WTC11 (cell line): ENCODE data around the gene RNF145. TPM values are rescaled to one million over a fixed set of nuclear protein-coding genes. Genes with fewer than 3 reads are reported as not detected.

Source experiments
- ATAC-seq: fragments of 200-7000 bp; cut with Tn5 transposase; 2 replicates; pipeline ENCODE4 v1.10.0; 2021; ENCODE audit warnings: mild to moderate bottlenecking, moderate library complexity
- CTCF ChIA-PET: fragments of 300-600 bp; sonication (Branson Sonifier 250); formaldehyde crosslinking; loops from one replicate; lab custom pipeline; 2021; ENCODE audit warnings: antibody characterized with exemption; lab: Charles Lee
- POLR2A ChIA-PET: fragments of 350-600 bp; sonication (Branson Sonifier 250); formaldehyde crosslinking; loops from one replicate; lab custom pipeline; 2021; ENCODE audit warnings: antibody characterized with exemption; lab: Charles Lee
- DNase-seq: peaks from one replicate; pipeline ENCODE4 v3.0.0; 2021; ENCODE audit warnings: low spot score
- H3K27ac Mint-ChIP-seq: 2 replicates; pipeline ENCODE4 v1.8.0; 2021; ENCODE audit warnings: mixed read lengths
- H3K27me3 Mint-ChIP-seq: 2 replicates; pipeline ENCODE4 v1.8.0; 2021; ENCODE audit warnings: low read depth, mild to moderate bottlenecking, moderate library complexity, mixed read lengths
- H3K36me3 Mint-ChIP-seq: 2 replicates; pipeline ENCODE4 v1.8.0; 2021; ENCODE audit warnings: mixed read lengths
- H3K4me1 Mint-ChIP-seq: 2 replicates; pipeline ENCODE4 v1.8.0; 2022; ENCODE audit warnings: mixed read lengths
- H3K4me3 Mint-ChIP-seq: 2 replicates; pipeline ENCODE4 v1.8.0; 2021; ENCODE audit warnings: mild to moderate bottlenecking, moderate library complexity, mixed read lengths
- H3K9me3 Mint-ChIP-seq: 2 replicates; pipeline ENCODE4 v1.8.0; 2021; ENCODE audit warnings: mixed read lengths
- CREB1 ChIP-seq: sonication (generic); formaldehyde crosslinking; IDR thresholded peaks from 2 replicates; pipeline ENCODE4 v1.8.0; 2023; ENCODE audit warnings: mild to moderate bottlenecking, missing genetic modification reagents
- ELF4 ChIP-seq: sonication (generic); formaldehyde crosslinking; IDR thresholded peaks from 2 replicates; pipeline ENCODE4 v1.8.1; 2022; ENCODE audit warnings: low read depth, mild to moderate bottlenecking, moderate library complexity, missing genetic modification reagents
- NR1H2 ChIP-seq: sonication (generic); formaldehyde crosslinking; IDR thresholded peaks from 2 replicates; pipeline ENCODE4 v1.9.0; 2021; ENCODE audit warnings: mild to moderate bottlenecking, moderate library complexity, missing genetic modification reagents
- NR3C1 ChIP-seq: sonication (generic); formaldehyde crosslinking; conservative IDR thresholded peaks from 2 replicates; pipeline ENCODE4 v1.8.1; 2023; ENCODE audit warnings: low read depth, mild to moderate bottlenecking, missing genetic modification reagents
- RORB ChIP-seq: fragments of 250-450 bp; sonication (Bioruptor Pico); IDR thresholded peaks from 2 replicates; pipeline ENCODE4 v1.9.0; 2021; ENCODE audit warnings: mild to moderate bottlenecking
- SMAD3 ChIP-seq: sonication (generic); formaldehyde crosslinking; IDR thresholded peaks from 2 replicates; pipeline ENCODE4 v1.8.0; 2022; ENCODE audit warnings: missing genetic modification reagents, mild to moderate bottlenecking, borderline replicate concordance
- SMAD4 ChIP-seq: sonication (generic); formaldehyde crosslinking; IDR thresholded peaks from 2 replicates; pipeline ENCODE4 v1.8.0; 2022; ENCODE audit warnings: mild to moderate bottlenecking, missing genetic modification reagents
- ZNF121 ChIP-seq: sonication (generic); formaldehyde crosslinking; IDR thresholded peaks from 2 replicates; pipeline ENCODE4 v1.8.0; 2023; ENCODE audit warnings: missing genetic modification reagents
- ZNF317 ChIP-seq: sonication (generic); formaldehyde crosslinking; IDR thresholded peaks from 2 replicates; pipeline ENCODE4 v1.8.1; 2023; ENCODE audit warnings: low read depth, mild to moderate bottlenecking, moderate library complexity, missing genetic modification reagents, borderline replicate concordance
- ZNF396 ChIP-seq: fragments of 250-450 bp; sonication (Bioruptor Pico); IDR thresholded peaks from 2 replicates; pipeline ENCODE4 v1.8.0; 2021; ENCODE audit warnings: mild to moderate bottlenecking, moderate library complexity, borderline replicate concordance
- ZNF416 ChIP-seq: fragments of 250-450 bp; sonication (Bioruptor Pico); IDR thresholded peaks from 2 replicates; pipeline ENCODE4 v1.9.0; 2021; ENCODE audit warnings: mild to moderate bottlenecking, inconsistent platforms
- total RNA-seq: library from RNA; stranded (reverse); gene quantifications from 3 replicates; pipeline ENCODE4 v1.2.3, GENCODE V29; 2021
- TF ChIP-seq, protein P1 (sequence below): sonication (generic); formaldehyde crosslinking; IDR thresholded peaks from 2 replicates; pipeline ENCODE4 v1.8.1; 2023; ENCODE audit warnings: mild to moderate bottlenecking, missing genetic modification reagents, moderate library complexity
- TF ChIP-seq, protein P2 (sequence below): sonication (generic); formaldehyde crosslinking; IDR thresholded peaks from 2 replicates; pipeline ENCODE4 v1.8.0; 2022; ENCODE audit warnings: mild to moderate bottlenecking, missing genetic modification reagents
- TF ChIP-seq, protein P3 (sequence below): sonication (generic); formaldehyde crosslinking; IDR thresholded peaks from 2 replicates; pipeline ENCODE4 v1.8.1; 2023; ENCODE audit warnings: mild to moderate bottlenecking, missing genetic modification reagents, moderate library complexity
- TF ChIP-seq, protein P4 (sequence below): sonication (generic); formaldehyde crosslinking; IDR thresholded peaks from 2 replicates; pipeline ENCODE4 v1.8.0; 2023; ENCODE audit warnings: missing genetic modification reagents
- TF ChIP-seq, protein P5 (sequence below): fragments of 200-600 bp; IDR thresholded peaks from 2 replicates; pipeline ENCODE4 v1.8.0; 2022; ENCODE audit warnings: antibody characterized with exemption

RNF145 gene
- total RNA-seq, 1 experiment from 2014 or later, result 76.8 TPM

DNA sequence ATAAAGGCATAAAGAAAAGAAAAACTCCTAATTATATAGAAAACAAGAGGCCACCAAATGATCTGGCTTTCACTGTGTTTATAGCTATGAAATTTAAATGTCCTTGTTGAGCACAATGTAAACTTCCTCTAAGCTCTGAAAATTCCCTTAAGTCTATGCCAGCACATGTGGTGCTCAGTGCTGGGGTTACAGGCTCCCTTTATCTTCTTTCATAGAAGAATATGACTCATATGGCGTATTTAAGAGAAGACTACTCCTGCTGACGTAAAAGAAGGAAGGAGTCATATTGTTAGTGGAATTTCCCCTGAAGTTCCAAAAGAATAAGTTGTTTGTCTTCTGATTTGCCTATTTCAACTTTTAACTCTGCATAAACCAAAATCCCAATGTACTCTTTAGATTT is 30.4 kb downstream of the RNF145 start (continued):
- TF ChIP-seq ZNF396 (CRISPR knock-in tag), result no peak

GRCh38 chr5:159175547-159175946 is 33.8 kb downstream of the RNF145 start:
- Mint-ChIP-seq H3K4me3 (no peak overlapping the region), H3K9me3 (no peaks in the 10 kb centered on the region), H3K36me3 (peaks cover 15% of the 10 kb centered on the region), H3K27me3 (no peaks in the 10 kb centered on the region), H3K27ac (no peak overlapping the region), H3K4me1 (no peaks in the 10 kb centered on the region)
- ChIA-PET POLR2A (no interaction called here), CTCF (no interaction called here)
- no peak for ATAC-seq
- TF ChIP-seq SMAD4 (CRISPR knock-in tag), result no peak
- TF ChIP-seq, protein P1, sequence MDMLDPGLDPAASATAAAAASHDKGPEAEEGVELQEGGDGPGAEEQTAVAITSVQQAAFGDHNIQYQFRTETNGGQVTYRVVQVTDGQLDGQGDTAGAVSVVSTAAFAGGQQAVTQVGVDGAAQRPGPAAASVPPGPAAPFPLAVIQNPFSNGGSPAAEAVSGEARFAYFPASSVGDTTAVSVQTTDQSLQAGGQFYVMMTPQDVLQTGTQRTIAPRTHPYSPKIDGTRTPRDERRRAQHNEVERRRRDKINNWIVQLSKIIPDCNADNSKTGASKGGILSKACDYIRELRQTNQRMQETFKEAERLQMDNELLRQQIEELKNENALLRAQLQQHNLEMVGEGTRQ (CRISPR knock-in tag), result no peak
- TF ChIP-seq, protein P2, sequence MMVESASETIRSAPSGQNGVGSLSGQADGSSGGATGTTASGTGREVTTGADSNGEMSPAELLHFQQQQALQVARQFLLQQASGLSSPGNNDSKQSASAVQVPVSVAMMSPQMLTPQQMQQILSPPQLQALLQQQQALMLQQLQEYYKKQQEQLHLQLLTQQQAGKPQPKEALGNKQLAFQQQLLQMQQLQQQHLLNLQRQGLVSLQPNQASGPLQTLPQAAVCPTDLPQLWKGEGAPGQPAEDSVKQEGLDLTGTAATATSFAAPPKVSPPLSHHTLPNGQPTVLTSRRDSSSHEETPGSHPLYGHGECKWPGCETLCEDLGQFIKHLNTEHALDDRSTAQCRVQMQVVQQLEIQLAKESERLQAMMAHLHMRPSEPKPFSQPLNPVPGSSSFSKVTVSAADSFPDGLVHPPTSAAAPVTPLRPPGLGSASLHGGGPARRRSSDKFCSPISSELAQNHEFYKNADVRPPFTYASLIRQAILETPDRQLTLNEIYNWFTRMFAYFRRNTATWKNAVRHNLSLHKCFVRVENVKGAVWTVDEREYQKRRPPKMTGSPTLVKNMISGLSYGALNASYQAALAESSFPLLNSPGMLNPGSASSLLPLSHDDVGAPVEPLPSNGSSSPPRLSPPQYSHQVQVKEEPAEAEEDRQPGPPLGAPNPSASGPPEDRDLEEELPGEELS, result no peak
- no peak for DNase-seq

- Mint-ChIP-seq H3K36me3 (peaks cover 15% of the 10 kb centered on the region), H3K4me1 (no peaks in the 10 kb centered on the region), H3K27ac (no peak overlapping the region), H3K9me3 (no peaks in the 10 kb centered on the region), H3K27me3 (no peaks in the 10 kb centered on the region)
- DNase-seq, result no peak
- POLR2A ChIA-PET, result no interaction called here
- CTCF ChIA-PET, result no interaction called here
- TF ChIP-seq NR1H2 (CRISPR knock-in tag) (no peak), ZNF121 (CRISPR knock-in tag) (no peak), SMAD3 (CRISPR knock-in tag) (no peak), RORB (CRISPR knock-in tag) (no peak), ZNF416 (CRISPR knock-in tag) (no peak), CREB1 (CRISPR knock-in tag) (no peak), ZNF317 (CRISPR knock-in tag) (no peak), ELF4 (no peak)
- TF ChIP-seq, protein P3, sequence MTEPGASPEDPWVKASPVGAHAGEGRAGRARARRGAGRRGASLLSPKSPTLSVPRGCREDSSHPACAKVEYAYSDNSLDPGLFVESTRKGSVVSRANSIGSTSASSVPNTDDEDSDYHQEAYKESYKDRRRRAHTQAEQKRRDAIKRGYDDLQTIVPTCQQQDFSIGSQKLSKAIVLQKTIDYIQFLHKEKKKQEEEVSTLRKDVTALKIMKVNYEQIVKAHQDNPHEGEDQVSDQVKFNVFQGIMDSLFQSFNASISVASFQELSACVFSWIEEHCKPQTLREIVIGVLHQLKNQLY (CRISPR knock-in tag), result no peak
- TF ChIP-seq, protein P4, sequence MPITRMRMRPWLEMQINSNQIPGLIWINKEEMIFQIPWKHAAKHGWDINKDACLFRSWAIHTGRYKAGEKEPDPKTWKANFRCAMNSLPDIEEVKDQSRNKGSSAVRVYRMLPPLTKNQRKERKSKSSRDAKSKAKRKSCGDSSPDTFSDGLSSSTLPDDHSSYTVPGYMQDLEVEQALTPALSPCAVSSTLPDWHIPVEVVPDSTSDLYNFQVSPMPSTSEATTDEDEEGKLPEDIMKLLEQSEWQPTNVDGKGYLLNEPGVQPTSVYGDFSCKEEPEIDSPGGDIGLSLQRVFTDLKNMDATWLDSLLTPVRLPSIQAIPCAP (CRISPR knock-in tag), result no peak
- TF ChIP-seq, all 79 proteins: peak for 0
- no peak overlapping the region for H3K4me3 Mint-ChIP-seq
- no peak for ATAC-seq
Observed at GRCh38 chr5:159174511-159175168, 34.7 kb downstream of the RNF145 start.

- H3K36me3 Mint-ChIP-seq, result peaks cover 16% of the 10 kb centered on the region
- ChIA-PET CTCF (interaction anchor here (1.5 kb wide), 1 partner anchor 14 kb away, joined by 3 read pairs; no protein-coding TSS in a partner anchor), POLR2A (no interaction called here)
- DNase-seq, result no peak
- no peaks in the 10 kb centered on the region for H3K9me3 Mint-ChIP-seq
- H3K27me3 Mint-ChIP-seq, result no peaks in the 10 kb centered on the region
- H3K4me1 Mint-ChIP-seq, result no peaks in the 10 kb centered on the region
- no peak overlapping the region for H3K27ac Mint-ChIP-seq
- TF ChIP-seq, protein P5, sequence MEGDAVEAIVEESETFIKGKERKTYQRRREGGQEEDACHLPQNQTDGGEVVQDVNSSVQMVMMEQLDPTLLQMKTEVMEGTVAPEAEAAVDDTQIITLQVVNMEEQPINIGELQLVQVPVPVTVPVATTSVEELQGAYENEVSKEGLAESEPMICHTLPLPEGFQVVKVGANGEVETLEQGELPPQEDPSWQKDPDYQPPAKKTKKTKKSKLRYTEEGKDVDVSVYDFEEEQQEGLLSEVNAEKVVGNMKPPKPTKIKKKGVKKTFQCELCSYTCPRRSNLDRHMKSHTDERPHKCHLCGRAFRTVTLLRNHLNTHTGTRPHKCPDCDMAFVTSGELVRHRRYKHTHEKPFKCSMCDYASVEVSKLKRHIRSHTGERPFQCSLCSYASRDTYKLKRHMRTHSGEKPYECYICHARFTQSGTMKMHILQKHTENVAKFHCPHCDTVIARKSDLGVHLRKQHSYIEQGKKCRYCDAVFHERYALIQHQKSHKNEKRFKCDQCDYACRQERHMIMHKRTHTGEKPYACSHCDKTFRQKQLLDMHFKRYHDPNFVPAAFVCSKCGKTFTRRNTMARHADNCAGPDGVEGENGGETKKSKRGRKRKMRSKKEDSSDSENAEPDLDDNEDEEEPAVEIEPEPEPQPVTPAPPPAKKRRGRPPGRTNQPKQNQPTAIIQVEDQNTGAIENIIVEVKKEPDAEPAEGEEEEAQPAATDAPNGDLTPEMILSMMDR, result no peak
- TF ChIP-seq NR3C1 (no peak), ELF4 (no peak), ZNF396 (CRISPR knock-in tag) (no peak)
- no peak for ATAC-seq
- no peak overlapping the region for H3K4me3 Mint-ChIP-seq
Observed at GRCh38 chr5:159171274-159171673, 38.1 kb downstream of the RNF145 start.
